ENCODE measurements around the gene ATP8B1. TPM values are rescaled to one million over a fixed set of nuclear protein-coding genes. Genes with fewer than 3 reads are reported as not detected.
"Not testable (repeated sequence)": the region's sequence is repeated elsewhere in the genome, so short reads cannot be mapped to it uniquely, and the experiment has no call there.

ATP8B1 gene
- polyA plus RNA-seq, 2 of the 4 experiments (the other 2 are of a cell fraction), result 7.1 to 23.4 TPM

DNA sequence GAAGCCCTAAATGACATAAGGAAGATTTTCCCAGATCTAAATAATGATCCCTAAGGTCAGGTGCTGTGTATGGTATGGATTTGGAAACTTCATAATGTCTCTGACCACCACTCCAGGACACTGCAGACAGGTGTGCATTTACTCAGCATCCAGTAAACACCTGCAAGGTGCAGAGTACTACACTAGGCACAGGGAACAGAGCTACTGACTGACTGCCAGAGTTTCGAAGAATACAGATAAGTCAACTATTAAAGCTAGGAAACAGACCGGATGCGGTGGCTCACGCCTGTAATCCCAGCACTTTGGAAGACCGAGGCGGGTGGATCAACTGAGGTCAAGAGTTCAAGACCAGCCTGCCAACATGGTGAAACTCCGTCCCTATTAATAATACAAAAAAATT is 65.0 kb downstream of the ATP8B1 start:
- FAIRE-seq (no peak), DNase-seq (ENCODE audit: low read depth in 1 of 2, low spot score in 1 of 2) (peak in 1 of 2 experiments; percentile 35), ATAC-seq (peak; percentile 64 to 66)
- ChIA-PET CTCF (interaction anchor here (0.6 to 1.3 kb wide), 3 partner anchors 29 to 493 kb away, joined by 3 read pairs; no protein-coding TSS in a partner anchor), POLR2A (interaction anchor here (0.6 to 1.2 kb wide), 4 partner anchors 9 to 72 kb away, joined by 3 to 4 read pairs (median 4); no protein-coding TSS in a partner anchor)
- TF ChIP-seq BCL3 (IDR thresholded peaks at IDR 0.05), result peak; percentile 6; the same call in 1 of the 3 replicates
- TF ChIP-seq GATA3 (IDR thresholded peaks at IDR 0.05; ENCODE audit: borderline replicate concordance), result 0 out of 2 replicates have a peak, but pooled peaks have one; percentile 10
- no peak for TF ChIP-seq NR3C1 (IDR thresholded peaks at IDR 0.05)
- Histone ChIP-seq H3K9me3 (no peaks in the 10 kb centered on the region), H3K4me3 (0 out of 3 replicates have a peak overlapping the region, but pooled peaks have one; percentile 2), H3K4me2 (peak overlapping the region; percentile 78), H3K4me1 (peaks cover 42% of the 10 kb centered on the region), H3K27ac (peak overlapping the region; percentile 76 to 85)
- 3% methylated on average over 7 of the region's 7 CpGs for WGBS (ENCODE audit: missing lambda C conversion rate)

DNA sequence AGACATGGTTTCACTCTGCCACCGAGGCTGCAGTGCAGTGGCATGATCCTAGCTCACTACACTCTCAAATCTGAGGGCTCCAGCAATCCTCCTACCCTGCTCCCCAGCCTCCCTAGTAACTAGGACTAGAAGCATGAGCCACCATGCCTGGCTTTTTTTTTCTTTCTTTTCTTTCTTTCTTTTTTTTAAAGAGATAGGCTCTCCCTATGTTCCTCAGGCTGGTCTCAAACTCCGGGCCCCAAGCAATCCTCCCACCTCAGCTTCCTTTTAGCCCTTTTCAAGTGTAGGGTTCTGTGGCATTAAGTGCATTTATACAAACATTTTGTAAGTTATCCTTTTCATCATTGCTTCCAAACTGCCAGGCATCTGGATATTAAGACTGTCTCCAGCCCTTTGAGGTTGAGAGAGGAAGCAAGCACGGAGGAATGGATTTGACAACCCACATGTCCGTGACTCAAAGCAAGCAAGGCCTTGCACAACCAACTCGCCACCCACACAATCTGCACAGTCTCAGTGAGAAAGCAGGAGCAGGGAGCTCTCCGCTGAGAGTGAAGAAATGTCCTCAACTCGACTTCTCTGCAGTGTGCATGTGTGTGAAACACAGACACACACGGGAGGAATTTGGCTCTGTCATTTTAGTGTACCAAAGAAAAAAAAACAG is 65.6 kb downstream of the ATP8B1 start:
- WGBS (ENCODE audit: missing lambda C conversion rate), result 11% methylated on average over 7 of the region's 8 CpGs
- Histone ChIP-seq H3K4me1 (peaks cover 40% of the 10 kb centered on the region), H3K9me3 (no peaks in the 10 kb centered on the region), H3K4me2 (peak overlapping the region; percentile 78), H3K4me3 (0 out of 3 replicates have a peak overlapping the region, but pooled peaks have one; percentile 17), H3K27ac (peak overlapping the region; percentile 76 to 85)
- POLR2A ChIA-PET, result interaction anchor here (0.6 to 1.2 kb wide), 4 partner anchors 9 to 72 kb away, joined by 3 to 4 read pairs (median 4); no protein-coding TSS in a partner anchor
- TF ChIP-seq POLR2AphosphoS2 (conservative IDR thresholded peaks at IDR 0.05; ENCODE audit: low read length) (no peak), CBX8 (IDR thresholded peaks at IDR 0.05) (no peak), MYC (IDR thresholded peaks at IDR 0.05; ENCODE audit: borderline replicate concordance, low read length) (peak; percentile 75), RAD21 (conservative IDR thresholded peaks at IDR 0.05 in 1 of 2, IDR thresholded peaks at IDR 0.05 in 1 of 2) (peak; percentile 24 to 46; a peak in 3 of 5 replicates), RARB (CRISPR knock-in tag; IDR thresholded peaks at IDR 0.05) (no peak), JUN (IDR thresholded peaks at IDR 0.05) (peak; percentile 42 to 65; a peak in 2 of 5 replicates), CHD4 (IDR thresholded peaks at IDR 0.05; ENCODE audit: borderline replicate concordance) (no peak), FOSL2 (IDR thresholded peaks at IDR 0.05) (peak; percentile 90), FOSL2 (CRISPR knock-in tag; IDR thresholded peaks at IDR 0.05) (peak; percentile 98), HEYL (CRISPR knock-in tag; IDR thresholded peaks at IDR 0.05) (no peak), BCL3 (IDR thresholded peaks at IDR 0.05) (peak; percentile 30; the same call in 1 of the 3 replicates), HDAC2 (IDR thresholded peaks at IDR 0.05) (no peak), EP300 (IDR thresholded peaks at IDR 0.05) (peak; percentile 33 to 65; a peak in 2 of 5 replicates), CEBPB (IDR thresholded peaks at IDR 0.05) (peak; percentile 90 to 97), GATA3 (IDR thresholded peaks at IDR 0.05; ENCODE audit: borderline replicate concordance) (peak; percentile 43; the same call in 1 of the 2 replicates), JUNB (IDR thresholded peaks at IDR 0.05) (peak; percentile 72), CBX2 (IDR thresholded peaks at IDR 0.05; ENCODE audit: borderline replicate concordance, low read depth) (no peak), HES2 (IDR thresholded peaks at IDR 0.05) (peak; percentile 28; the same call in 1 of the 2 replicates), MAX (IDR thresholded peaks at IDR 0.05) (peak; percentile 86), ESRRA (IDR thresholded peaks at IDR 0.05; ENCODE audit: borderline replicate concordance, low read length) (no peak), SMC3 (IDR thresholded peaks at IDR 0.05) (peak; percentile 39; the same call in 1 of the 3 replicates)
- TF ChIP-seq, protein P1, sequence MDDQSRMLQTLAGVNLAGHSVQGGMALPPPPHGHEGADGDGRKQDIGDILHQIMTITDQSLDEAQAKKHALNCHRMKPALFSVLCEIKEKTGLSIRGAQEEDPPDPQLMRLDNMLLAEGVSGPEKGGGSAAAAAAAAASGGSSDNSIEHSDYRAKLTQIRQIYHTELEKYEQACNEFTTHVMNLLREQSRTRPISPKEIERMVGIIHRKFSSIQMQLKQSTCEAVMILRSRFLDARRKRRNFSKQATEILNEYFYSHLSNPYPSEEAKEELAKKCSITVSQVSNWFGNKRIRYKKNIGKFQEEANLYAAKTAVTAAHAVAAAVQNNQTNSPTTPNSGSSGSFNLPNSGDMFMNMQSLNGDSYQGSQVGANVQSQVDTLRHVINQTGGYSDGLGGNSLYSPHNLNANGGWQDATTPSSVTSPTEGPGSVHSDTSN (IDR thresholded peaks at IDR 0.05), result no peak
- peak; percentile 60 to 90 for DNase-seq (ENCODE audit: low read depth in 1 of 2, low spot score in 1 of 2)
- ATAC-seq, result peak; percentile 99 to 100
- FAIRE-seq, result peak; percentile 96
- CTCF ChIA-PET, result interaction anchor here (0.6 to 1.3 kb wide), 3 partner anchors 29 to 494 kb away, joined by 3 read pairs; no protein-coding TSS in a partner anchor

DNA sequence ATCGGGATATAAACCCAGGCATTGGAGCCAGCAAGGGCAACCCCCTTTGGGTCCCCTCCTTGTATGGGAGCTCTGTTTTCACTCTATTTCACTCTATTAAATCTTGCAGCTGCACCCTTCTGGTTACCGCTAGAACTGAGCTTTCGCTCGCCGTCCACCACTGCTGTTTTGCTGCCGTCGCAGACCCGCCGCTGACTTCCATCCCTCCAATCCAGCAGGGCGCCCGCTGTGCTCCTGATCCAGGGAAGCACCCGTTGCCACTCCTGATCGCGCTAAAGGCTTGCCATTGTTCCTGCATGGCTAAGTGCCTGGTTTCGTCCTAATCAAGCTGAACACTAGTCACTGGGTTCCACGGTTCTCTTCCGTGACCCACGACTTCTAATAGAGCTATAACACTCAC is 68.1 kb downstream of the ATP8B1 start:
- ATAC-seq; DNase-seq (ENCODE audit: low read depth in 1 of 2, low spot score in 1 of 2); H3K9me3 ChIP-seq; FAIRE-seq; H3K4me2 ChIP-seq; H3K4me3 ChIP-seq; POLR2A ChIA-PET: not testable (repeated sequence)
- Histone ChIP-seq H3K4me1 (peaks cover 32% of the 10 kb centered on the region), H3K27ac (peak overlapping the region in 1 of 2 experiments; percentile 37; a peak in 1 of 6 replicates)
- WGBS (ENCODE audit: missing lambda C conversion rate), result 96% methylated on average over 18 of the region's 18 CpGs
- CTCF ChIA-PET, result interaction anchor here (1.3 kb wide), 1 partner anchor 387 kb away, joined by 3 read pairs; no protein-coding TSS in a partner anchor

All from A549 (cell line).